HEK293 (cell line): Measurements from ENCODE around the gene TCAF1.
"Not testable (repeated sequence)": the region's sequence is repeated elsewhere in the genome, so short reads cannot be mapped to it uniquely, and the experiment has no call there.

Source experiments
- CTCF ChIA-PET: fragments of 350-600 bp; formaldehyde crosslinking; extraction: SDS; loops from one replicate; lab custom pipeline; 2021; ENCODE audit warnings: antibody characterized with exemption; lab: Yijun Ruan, JAX
- POLR2A ChIA-PET: fragments of 300-600 bp; formaldehyde crosslinking; extraction: SDS; loops from one replicate; lab custom pipeline; 2020; ENCODE audit warnings: antibody characterized with exemption, inconsistent platforms; lab: Yijun Ruan, JAX
- H3K27ac ChIP-seq: fragments of 200-500 bp; sonication (Bioruptor generic); 2 replicates; pipeline ENCODE4 v1.5.1; 2014; ENCODE audit warnings: low read depth, low read length, control low read depth, inconsistent platforms; ENCODE audit errors: extremely low read depth
- H3K36me3 ChIP-seq, 2 experiments: fragments of 200-500 bp in 1 of 2; sonication (Bioruptor generic) in 1 of 2; 1 replicate in 1 of 2; 2 replicates in 1 of 2; pipeline ENCODE4 v1.5.1; 2014 to 2017; ENCODE audit warnings: inconsistent platforms in 2 of 2, low read length in 2 of 2; ENCODE audit not compliant: control insufficient read depth in 2 of 2, insufficient read depth in 1 of 2
- H3K4me1 ChIP-seq: fragments of 200-500 bp; sonication (Bioruptor generic); 2 replicates; pipeline ENCODE4 v1.5.1; 2014; ENCODE audit warnings: mild to moderate bottlenecking, low read length, inconsistent platforms; ENCODE audit not compliant: control insufficient read depth, insufficient read depth
- H3K4me3 ChIP-seq: 2 replicates; pipeline ENCODE4 v1.5.1; 2011; ENCODE audit warnings: low read depth, mild to moderate bottlenecking, control low read depth, low read length, moderate library complexity
- H3K9me3 ChIP-seq: fragments of 200-500 bp; sonication (Bioruptor generic); 2 replicates; pipeline ENCODE4 v1.5.1; 2014; ENCODE audit warnings: low read depth, low read length, inconsistent platforms; ENCODE audit not compliant: control insufficient read depth, insufficient read depth
- SP2 ChIP-seq: fragments of 450-650 bp; formaldehyde crosslinking; IDR thresholded peaks from 2 replicates; pipeline ENCODE4 v1.5.1; 2016; ENCODE audit warnings: missing biosample characterization, missing genetic modification characterization
- TF ChIP-seq, protein P1 (sequence below): fragments of 450-650 bp; formaldehyde crosslinking; optimal IDR thresholded peaks from 2 replicates; pipeline ENCODE3; 2016; ENCODE audit warnings: missing biosample characterization, mild to moderate bottlenecking, missing genetic modification characterization

Gene TCAF1

DNA sequence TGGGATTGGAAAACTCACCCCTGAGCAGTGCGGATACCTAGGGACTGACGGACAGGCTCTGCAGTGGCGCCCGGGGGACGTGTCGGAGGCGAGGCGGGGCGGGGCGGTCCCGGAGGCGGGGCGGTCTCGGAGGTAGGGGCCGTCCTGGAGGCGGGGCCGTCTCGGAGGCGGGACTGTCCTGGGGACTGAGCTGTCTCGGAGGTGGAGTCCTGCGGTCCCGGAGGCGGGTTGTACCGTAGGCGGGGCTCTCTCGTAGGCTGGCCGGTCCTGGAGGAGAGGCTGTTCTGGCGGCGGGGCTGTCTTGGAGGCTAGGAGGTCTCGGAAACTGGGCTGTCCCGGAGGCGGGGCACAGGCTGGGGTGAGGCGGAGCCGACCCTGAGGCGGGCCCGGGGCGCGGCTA, 65.4 kb downstream of the TCAF1 start:
- H3K4me1 ChIP-seq, H3K36me3 ChIP-seq, H3K9me3 ChIP-seq, H3K27ac ChIP-seq, CTCF ChIA-PET, POLR2A ChIA-PET: not testable (repeated sequence)
- 0 out of 2 replicates have a peak, but pooled peaks have one; percentile 19 for TF ChIP-seq SP2
- TF ChIP-seq, protein P1, sequence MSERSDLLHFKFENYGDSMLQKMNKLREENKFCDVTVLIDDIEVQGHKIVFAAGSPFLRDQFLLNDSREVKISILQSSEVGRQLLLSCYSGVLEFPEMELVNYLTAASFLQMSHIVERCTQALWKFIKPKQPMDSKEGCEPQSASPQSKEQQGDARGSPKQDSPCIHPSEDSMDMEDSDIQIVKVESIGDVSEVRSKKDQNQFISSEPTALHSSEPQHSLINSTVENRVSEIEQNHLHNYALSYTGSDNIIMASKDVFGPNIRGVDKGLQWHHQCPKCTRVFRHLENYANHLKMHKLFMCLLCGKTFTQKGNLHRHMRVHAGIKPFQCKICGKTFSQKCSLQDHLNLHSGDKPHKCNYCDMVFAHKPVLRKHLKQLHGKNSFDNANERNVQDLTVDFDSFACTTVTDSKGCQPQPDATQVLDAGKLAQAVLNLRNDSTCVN (tag by site-specific recombination), result peak; percentile 21
- H3K4me3 ChIP-seq, result peak overlapping the region; percentile 39

DNA sequence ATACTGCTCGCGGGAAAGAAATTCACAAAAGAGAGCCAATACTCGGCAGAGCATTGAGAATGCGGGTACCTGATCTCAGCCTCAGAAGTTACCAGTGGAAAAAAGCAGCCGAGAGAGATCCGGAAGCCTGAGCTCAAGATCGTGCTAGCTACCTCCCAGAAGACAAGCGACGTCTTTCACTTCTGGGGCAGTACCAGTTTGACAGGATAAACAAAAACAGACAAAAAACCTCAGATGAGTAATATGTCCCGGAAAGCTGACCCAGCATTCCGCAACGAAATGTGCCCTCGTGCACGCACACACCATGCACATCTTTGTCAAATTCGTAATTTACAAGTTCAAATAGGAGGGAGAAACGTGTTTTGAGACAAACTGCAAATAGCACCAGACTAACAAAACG, 65.9 kb downstream of the TCAF1 start:
- H3K36me3 ChIP-seq, H3K27ac ChIP-seq, H3K4me1 ChIP-seq, POLR2A ChIA-PET, H3K9me3 ChIP-seq, CTCF ChIA-PET, H3K4me3 ChIP-seq: not testable (repeated sequence)

DNA sequence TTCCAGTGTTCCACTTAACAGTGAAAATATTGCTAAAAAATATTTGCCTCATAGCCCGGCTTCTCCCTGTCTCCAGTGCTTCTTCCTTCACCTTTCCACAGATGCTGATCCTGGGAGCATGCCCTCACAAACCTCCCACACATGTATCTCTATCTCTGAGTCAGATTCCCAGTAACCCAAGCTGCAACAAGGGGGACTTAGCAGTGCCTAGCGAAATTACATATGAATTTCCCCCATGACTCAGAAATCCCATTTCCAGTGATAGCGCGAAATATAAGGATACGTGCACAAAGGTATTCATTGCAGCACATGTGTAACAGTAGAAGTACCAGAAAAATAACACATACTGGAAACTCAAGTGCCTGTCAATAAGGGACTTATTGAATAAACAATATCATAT, 75.4 kb downstream of the TCAF1 start:
- POLR2A ChIA-PET, H3K27ac ChIP-seq, CTCF ChIA-PET, H3K9me3 ChIP-seq, H3K4me3 ChIP-seq, H3K36me3 ChIP-seq, H3K4me1 ChIP-seq: not testable (repeated sequence)

DNA sequence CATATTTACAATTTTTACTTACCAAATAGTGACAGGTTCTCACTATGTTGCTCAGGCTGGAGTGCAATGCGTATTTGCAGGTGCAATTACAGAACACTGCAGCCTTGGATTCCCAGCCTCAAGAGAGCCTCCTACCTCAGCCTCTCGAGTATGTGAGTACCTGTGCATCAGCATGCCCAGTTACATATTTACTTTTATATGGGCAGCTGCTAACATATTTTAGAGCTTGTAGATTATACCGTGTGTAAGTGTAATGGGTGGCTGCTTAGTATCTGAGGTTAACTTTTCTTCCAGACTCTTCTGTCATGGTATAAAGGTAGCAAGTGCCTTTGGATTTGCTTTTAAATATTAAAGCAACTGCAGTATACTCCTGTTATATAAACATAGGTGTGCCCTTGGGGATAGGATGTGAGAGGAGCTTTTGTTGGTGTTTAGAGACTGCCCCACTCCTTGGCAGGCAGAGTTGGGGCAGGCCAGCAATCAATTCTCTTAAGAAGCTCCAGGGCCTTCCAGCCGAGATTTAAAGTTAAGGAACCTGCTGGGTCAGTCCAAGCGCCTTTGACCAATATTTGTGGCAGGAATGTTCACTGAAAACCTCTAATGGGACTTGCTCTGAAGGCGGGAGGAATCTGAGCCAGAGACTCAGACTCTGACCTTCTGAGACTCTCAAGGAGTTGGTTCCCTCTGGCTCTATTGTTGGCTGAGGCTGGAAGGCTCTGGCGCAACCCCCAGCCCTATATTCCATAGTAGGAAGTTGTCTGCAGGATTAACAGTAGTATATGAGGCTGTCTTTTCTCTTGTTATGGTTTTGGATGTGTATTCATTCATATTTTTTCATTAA, 77.5 kb downstream of the TCAF1 start:
- CTCF ChIA-PET, POLR2A ChIA-PET, H3K27ac ChIP-seq, H3K4me1 ChIP-seq, H3K9me3 ChIP-seq, H3K4me3 ChIP-seq, H3K36me3 ChIP-seq: not testable (repeated sequence)

DNA sequence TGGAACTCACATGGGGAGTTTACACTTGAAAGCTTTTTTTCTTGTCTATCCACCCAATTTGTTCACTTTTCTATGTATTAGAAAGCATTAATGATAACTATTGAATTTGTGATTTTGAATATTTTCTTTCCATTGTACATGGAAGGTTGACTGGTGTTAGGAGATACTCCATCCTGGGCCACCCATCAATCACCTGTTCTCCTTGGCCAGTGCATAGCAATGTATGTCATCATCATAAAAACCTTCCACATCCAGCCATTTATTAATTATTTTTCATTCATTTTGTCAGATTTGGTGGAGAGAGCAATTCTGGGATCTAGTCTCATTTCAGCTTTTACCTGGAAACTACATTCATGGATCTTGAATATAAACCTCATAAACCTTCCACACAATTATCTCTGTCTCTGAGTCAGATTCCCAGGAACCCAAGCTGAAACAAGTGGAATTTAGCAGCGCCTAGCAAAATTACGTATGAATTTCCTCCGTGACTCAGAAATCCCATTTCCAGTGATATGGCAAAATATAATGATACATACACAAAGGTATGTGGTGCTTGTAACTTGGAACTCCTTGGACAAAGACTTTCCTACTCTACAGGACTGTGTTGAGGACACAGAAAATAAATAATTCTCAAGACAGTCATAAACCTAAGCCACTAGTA, 78.2 kb downstream of the TCAF1 start:
- H3K4me1 ChIP-seq, POLR2A ChIA-PET, CTCF ChIA-PET, H3K27ac ChIP-seq, H3K4me3 ChIP-seq, H3K9me3 ChIP-seq, H3K36me3 ChIP-seq: not testable (repeated sequence)

DNA sequence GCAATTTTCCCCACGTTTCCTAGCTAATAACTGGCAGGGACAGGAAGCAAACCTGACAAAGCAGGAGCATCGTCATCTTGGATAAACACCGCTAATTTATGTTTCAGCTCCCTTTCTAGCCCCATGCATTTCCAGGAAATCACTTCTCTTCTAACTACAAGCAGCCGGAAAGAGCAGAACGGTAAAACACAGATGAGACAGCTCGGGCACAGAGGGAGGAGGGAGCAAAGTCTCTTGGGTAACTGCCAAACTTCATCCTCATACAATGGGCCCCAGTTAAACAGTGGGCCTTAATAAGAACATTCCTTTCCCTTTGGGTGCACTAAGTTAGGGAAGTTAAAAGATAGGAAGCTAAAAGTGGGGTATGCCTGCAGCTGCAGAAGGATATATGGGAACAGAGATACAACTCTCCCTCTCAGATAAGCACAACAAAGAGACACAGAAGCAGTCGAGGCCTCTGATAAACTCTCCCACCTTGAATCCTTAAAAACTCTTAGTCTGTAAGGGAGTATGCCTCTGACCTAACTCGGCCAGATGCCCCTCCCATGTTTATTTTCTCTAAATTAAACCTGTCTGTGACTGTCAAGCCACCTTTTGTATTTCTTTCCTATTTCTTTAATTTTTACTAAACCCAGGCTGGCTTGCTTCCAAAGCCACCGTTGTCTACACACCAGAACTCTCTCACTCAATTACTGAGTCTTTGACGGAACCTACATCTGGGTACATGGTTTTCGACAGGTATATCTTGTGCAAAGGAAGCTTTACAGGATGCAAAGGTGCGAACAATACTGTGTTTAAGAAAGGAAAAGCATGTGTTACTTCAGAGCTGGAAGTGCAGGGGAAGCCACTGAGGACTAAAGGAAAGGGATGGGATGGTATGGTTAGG, 80.3 kb downstream of the TCAF1 start:
- H3K9me3 ChIP-seq, H3K4me3 ChIP-seq, H3K36me3 ChIP-seq, CTCF ChIA-PET, H3K4me1 ChIP-seq, H3K27ac ChIP-seq, POLR2A ChIA-PET: not testable (repeated sequence)

DNA sequence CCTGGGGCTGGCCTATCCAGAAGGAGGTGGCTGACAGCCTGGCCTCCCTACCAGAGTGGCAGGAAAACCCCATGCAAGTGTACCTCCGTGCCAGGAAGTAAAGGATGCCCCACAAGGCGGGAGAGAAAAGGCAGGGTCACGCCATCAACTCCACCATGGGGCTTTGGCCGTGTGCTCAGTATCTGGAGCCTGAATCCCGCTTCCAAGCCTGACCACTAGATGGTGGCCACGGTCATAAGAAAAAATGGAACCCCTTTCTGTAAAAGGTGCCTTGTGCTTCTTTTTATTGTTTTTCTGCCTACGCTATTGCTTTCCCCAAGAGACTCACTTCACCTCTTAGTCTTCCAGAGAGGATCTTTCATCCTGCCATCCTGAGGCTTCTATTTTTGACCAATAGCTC, 84.1 kb downstream of the TCAF1 start:
- H3K9me3 ChIP-seq, H3K4me1 ChIP-seq, H3K27ac ChIP-seq, H3K36me3 ChIP-seq, H3K4me3 ChIP-seq, CTCF ChIA-PET, POLR2A ChIA-PET: not testable (repeated sequence)

DNA sequence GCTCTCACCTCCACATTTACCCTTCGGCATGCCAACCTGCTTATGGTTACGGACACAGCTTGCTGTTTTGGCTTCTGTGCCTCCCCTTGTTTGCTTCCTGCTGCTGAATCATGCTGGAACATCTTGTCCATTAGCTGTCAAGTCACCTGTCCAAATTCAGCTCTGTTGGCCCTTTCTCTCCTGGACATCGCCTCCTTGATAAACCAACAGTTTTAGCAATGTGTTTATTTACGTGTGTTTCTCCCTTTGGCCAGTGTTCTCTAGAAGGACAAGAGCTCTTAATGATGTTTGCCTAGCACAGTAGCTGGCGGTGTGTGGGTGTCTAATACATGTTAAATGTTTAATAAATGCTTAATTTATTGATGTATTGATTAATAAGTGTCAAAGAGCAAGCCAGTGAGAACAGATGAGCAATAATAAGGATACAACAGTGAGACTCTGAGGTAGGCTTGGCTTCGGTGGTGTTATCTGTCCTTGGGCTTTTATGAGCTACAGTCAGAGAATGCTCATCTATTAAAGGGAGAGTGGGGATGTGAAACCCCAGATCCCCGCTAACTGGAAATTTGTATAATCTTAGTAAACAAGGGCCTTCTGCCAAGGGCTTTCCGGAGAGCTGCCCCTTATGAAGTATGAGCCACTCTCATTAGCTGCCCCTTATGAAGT, 85.4 kb downstream of the TCAF1 start:
- POLR2A ChIA-PET, H3K4me1 ChIP-seq, H3K27ac ChIP-seq, H3K36me3 ChIP-seq, H3K9me3 ChIP-seq, CTCF ChIA-PET, H3K4me3 ChIP-seq: not testable (repeated sequence)

DNA sequence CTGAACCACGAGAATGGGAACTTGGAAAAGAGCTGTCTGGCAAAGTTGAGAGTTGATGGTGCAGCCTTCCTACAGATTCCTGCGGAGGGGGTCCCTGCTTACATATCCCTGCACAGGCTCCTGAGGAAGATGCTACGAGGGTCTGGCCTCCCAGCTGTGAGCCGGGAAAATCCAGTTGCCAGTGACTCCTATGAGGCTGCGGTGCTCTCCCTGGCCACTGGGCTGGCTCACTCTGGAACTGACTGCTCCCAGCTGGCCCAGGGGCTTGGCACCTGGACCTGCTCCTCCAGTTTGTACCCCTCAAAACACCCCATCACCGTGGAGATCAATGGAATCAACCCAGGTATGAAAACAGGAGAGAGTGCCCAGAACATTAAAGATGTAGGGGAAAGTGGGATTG, 91.3 kb downstream of the TCAF1 start:
- H3K36me3 ChIP-seq, H3K4me1 ChIP-seq, H3K4me3 ChIP-seq, H3K27ac ChIP-seq, CTCF ChIA-PET, POLR2A ChIA-PET, H3K9me3 ChIP-seq: not testable (repeated sequence)
